KMS-11 (cell line): ENCODE data around the gene PRELID3B.

Experiments used
- H2AFZ ChIP-seq: fragments of 200-600 bp; sonication (generic); 2 replicates; pipeline ENCODE4 v1.6.1; 2016; ENCODE audit warnings: antibody characterized with exemption, mixed run types, low read depth
- H3K27ac ChIP-seq: fragments of 200-600 bp; sonication (generic); 2 replicates; pipeline ENCODE4 v1.6.1; 2016; ENCODE audit warnings: mild to moderate bottlenecking, mixed run types
- H3K27me3 ChIP-seq: fragments of 200-600 bp; sonication (generic); 2 replicates; pipeline ENCODE4 v1.6.1; 2017; ENCODE audit warnings: mild to moderate bottlenecking, low read depth, mixed run types, moderate library complexity; ENCODE audit not compliant: insufficient read depth
- H3K36me3 ChIP-seq: fragments of 200-600 bp; sonication (generic); 2 replicates; pipeline ENCODE4 v1.6.1; 2017; ENCODE audit warnings: mild to moderate bottlenecking, mixed run types; ENCODE audit not compliant: insufficient read depth
- H3K4me1 ChIP-seq: fragments of 200-600 bp; sonication (generic); 2 replicates; pipeline ENCODE4 v1.6.1; 2016; ENCODE audit warnings: mild to moderate bottlenecking, low read depth, mixed run types; ENCODE audit not compliant: poor library complexity, severe bottlenecking
- H3K4me2 ChIP-seq: fragments of 200-600 bp; sonication (generic); 2 replicates; pipeline ENCODE4 v1.7.0; 2016; ENCODE audit warnings: mild to moderate bottlenecking, mixed run types
- H3K4me3 ChIP-seq: fragments of 200-600 bp; sonication (generic); IDR thresholded peaks from 2 replicates; pipeline ENCODE4 v1.6.1; 2017; ENCODE audit warnings: low read depth, low read length, mixed read lengths; ENCODE audit not compliant: insufficient read depth
- H3K79me2 ChIP-seq: fragments of 200-600 bp; sonication (generic); 2 replicates; pipeline ENCODE4 v1.6.1; 2016; ENCODE audit warnings: low read depth, mixed run types; ENCODE audit not compliant: insufficient read depth
- H3K9ac ChIP-seq: fragments of 200-600 bp; sonication (generic); 2 replicates; pipeline ENCODE4 v1.6.1; 2016; ENCODE audit warnings: mild to moderate bottlenecking, mixed run types
- H4K20me1 ChIP-seq: fragments of 200-600 bp; sonication (generic); 2 replicates; pipeline ENCODE4 v1.6.1; 2016; ENCODE audit warnings: mild to moderate bottlenecking, mixed run types; ENCODE audit not compliant: insufficient read depth
- TF ChIP-seq, protein P1 (sequence below): fragments of 200-600 bp; sonication (generic); conservative IDR thresholded peaks from 2 replicates; pipeline ENCODE4 v1.6.1; 2017; ENCODE audit warnings: low read depth, mild to moderate bottlenecking, antibody characterized with exemption, low read length, moderate library complexity, mixed read lengths

The PRELID3B gene

DNA sequence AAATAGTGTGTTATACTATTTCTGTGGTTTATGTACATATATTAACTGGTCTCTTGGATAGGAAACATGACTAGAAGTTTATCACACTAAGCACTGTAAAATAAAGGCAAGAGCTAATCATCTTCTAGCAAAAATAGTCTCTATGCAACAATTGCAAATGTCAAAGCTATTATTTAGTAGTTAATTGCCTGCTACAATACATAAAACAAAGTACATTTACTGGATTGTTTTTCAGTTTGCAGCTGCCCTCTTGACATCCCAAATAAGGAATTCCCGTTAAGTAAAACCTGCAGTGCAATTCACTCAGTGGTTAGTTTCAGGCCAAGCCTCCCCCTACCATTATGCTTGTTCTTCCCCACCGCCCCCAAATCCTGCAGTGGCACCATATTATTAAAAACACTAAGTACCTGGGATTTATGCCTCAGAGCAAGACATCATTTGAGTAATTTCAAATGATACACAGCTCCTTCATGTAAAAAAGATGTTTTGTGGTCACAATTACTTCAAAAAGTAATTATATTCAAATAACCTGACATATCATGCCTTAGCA, 8.9 kb downstream of the PRELID3B start:
- Histone ChIP-seq H3K9ac (no peak overlapping the region), H4K20me1 (no peaks in the 10 kb centered on the region), H3K79me2 (peaks cover 56% of the 10 kb centered on the region), H3K4me3 (no peak overlapping the region), H2AFZ (no peak overlapping the region), H3K4me1 (peaks cover 47% of the 10 kb centered on the region), H3K27ac (no peak overlapping the region), H3K4me2 (peak overlapping the region; percentile 78; the same call in 1 of the 2 replicates), H3K36me3 (peaks cover 39% of the 10 kb centered on the region; the same call in 1 of the 2 replicates), H3K27me3 (no peaks in the 10 kb centered on the region)
- TF ChIP-seq, protein P1, sequence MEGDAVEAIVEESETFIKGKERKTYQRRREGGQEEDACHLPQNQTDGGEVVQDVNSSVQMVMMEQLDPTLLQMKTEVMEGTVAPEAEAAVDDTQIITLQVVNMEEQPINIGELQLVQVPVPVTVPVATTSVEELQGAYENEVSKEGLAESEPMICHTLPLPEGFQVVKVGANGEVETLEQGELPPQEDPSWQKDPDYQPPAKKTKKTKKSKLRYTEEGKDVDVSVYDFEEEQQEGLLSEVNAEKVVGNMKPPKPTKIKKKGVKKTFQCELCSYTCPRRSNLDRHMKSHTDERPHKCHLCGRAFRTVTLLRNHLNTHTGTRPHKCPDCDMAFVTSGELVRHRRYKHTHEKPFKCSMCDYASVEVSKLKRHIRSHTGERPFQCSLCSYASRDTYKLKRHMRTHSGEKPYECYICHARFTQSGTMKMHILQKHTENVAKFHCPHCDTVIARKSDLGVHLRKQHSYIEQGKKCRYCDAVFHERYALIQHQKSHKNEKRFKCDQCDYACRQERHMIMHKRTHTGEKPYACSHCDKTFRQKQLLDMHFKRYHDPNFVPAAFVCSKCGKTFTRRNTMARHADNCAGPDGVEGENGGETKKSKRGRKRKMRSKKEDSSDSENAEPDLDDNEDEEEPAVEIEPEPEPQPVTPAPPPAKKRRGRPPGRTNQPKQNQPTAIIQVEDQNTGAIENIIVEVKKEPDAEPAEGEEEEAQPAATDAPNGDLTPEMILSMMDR: no peak

GRCh38 chr20:59033093-59033492, 9.5 kb downstream of the PRELID3B start:
- Histone ChIP-seq H3K27ac (peak overlapping the region; percentile 56), H3K9ac (peak overlapping the region; percentile 85), H3K4me1 (peaks cover 51% of the 10 kb centered on the region), H3K4me2 (peak overlapping the region; percentile 78), H3K79me2 (peaks cover 56% of the 10 kb centered on the region), H4K20me1 (no peaks in the 10 kb centered on the region), H3K4me3 (no peak overlapping the region), H3K27me3 (no peaks in the 10 kb centered on the region), H2AFZ (no peak overlapping the region), H3K36me3 (peaks cover 41% of the 10 kb centered on the region; the same call in 1 of the 2 replicates)
- TF ChIP-seq, protein P1: 0 out of 2 replicates have a peak, but pooled peaks have one; percentile 10

- Histone ChIP-seq H3K4me1 (peaks cover 55% of the 10 kb centered on the region), H3K79me2 (peaks cover 56% of the 10 kb centered on the region), H3K9ac (peak overlapping the region; percentile 85), H3K4me2 (peak overlapping the region; percentile 78), H3K4me3 (no peak overlapping the region), H3K27me3 (no peaks in the 10 kb centered on the region), H3K36me3 (peaks cover 38% of the 10 kb centered on the region; the same call in 1 of the 2 replicates), H2AFZ (peak overlapping the region; percentile 57), H4K20me1 (no peaks in the 10 kb centered on the region), H3K27ac (peak overlapping the region; percentile 56)
- TF ChIP-seq, protein P1: peak; percentile 26; the same call in 1 of the 2 replicates
Measured at GRCh38 chr20:59032713-59033059, 9.9 kb downstream of the PRELID3B start.

GRCh38 chr20:59032023-59032712, 10.4 kb downstream of the PRELID3B start, which contains the start of gene ATP5F1E:
Gene ATP5F1E (minus strand): TSS chr20:59032335. CDS start chr20:59032251, 84 bp downstream.
- peak within 1 kb of the TSS; percentile 12 for H3K4me3 ChIP-seq
- peak within 1 kb of the TSS; percentile 85 for H3K9ac ChIP-seq
- H3K4me2 ChIP-seq: peak within 1 kb of the TSS; percentile 95
- peaks cover 35% of the 10 kb centered on the region; the same call in 1 of the 2 replicates for H3K36me3 ChIP-seq
- no peaks in the 10 kb centered on the region for H4K20me1 ChIP-seq
- H2AFZ ChIP-seq: peak within 1 kb of the TSS; percentile 57
- no peaks in the 10 kb centered on the region for H3K27me3 ChIP-seq
- H3K79me2 ChIP-seq: peaks cover 56% of the 10 kb centered on the region
- peaks cover 59% of the 10 kb centered on the region for H3K4me1 ChIP-seq
- TF ChIP-seq, protein P1: no peak
- H3K27ac ChIP-seq: peak within 1 kb of the TSS; percentile 69
